Suppressor macrophage treated with lipopolysaccharide for 4 hours (primary cell): Measurements from ENCODE around the gene PTTG2.

Experiments used
- DNase-seq: peaks from one replicate; pipeline ENCODE4 v3.0.0-alpha.2; 2020

Gene PTTG2

DNA sequence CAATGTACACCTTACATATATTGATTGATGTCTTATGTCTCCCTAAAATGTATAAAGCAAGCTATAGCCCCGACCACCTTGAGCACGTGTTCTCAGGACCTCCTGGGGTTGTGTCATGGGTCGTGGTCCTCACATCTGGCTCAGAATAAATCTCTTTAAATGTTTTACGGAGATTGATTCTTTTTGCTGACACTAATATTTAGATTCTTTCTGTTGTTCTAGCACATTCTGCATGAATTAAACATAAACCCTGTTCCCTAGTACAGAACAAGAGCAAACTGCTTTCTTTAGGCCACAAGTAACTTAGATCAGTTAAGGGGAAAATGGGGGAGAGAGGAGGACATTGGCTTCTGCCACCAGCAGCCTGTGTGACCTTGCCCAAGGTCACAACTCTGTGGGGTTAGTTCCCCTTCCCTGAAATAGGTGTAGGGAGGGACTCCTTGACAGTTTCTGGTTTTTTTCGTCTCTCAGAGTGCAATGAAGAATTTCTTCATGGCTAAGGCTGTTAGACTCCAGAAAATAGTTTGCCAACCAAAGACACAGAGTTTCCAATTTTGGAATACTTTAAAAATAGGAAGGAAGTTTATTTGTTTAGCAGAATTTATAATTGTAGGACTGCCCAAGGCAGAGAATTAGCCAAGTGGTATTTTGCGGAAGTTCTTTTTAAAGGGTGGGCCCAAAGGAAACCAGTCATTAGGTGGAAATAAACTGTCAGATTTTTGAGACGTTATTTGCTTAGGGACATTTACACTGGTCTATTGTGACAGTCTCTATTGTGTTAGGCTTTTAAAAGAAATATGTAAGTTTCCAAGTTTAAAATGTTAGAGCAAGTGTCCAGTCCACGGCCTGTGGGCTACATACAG, 29.4 kb downstream of the PTTG2 start:
- peak; percentile 71 for DNase-seq

- no peak for DNase-seq
Measured at GRCh38 chr4:37990731-37991245, 30.6 kb downstream of the PTTG2 start.

DNA sequence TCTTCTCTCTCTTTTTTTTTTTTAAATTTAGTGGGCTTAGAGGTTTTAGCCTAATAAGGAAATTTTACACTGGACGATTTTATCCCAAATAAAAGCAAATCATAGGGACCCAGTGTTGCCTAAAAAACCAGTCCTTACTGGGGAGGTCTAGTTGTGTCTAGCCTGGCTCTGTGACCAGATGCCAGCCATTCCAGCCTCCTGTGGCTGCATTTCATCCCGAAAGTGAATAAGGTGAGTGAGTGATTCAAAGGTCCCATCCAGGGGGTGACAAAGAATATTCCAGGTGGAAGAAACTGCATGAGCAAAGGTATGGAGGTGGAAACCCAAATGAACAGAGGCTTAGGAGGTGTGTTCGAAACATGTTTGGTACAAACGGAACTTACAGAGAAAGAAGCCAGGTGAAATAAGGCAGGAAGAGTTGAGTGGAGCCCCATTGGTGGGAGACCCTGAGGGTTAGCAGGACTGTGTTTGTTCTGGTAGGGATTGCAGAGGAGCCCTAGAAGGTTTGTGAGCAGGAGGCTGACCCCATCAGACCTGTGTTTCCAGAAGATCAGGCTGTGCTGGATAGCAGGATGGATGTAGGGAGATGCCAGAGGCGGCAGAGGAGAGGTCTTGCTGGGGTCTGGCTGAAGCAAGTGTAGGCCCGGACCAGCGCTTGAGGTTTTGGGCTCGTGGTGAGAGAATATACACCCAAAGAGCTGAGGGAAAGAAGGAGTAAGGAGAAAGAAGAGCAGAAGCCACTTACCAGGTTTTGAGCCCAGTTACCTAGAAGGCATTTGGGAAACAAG, 31.6 kb downstream of the PTTG2 start:
- no peak for DNase-seq

- peak; percentile 44 for DNase-seq
Measured at GRCh38 chr4:37993806-37994205, 33.6 kb downstream of the PTTG2 start.

GRCh38 chr4:37994569-37994968, 34.4 kb downstream of the PTTG2 start:
- DNase-seq, result peak; percentile 60

- DNase-seq, result no peak
Measured at GRCh38 chr4:37995299-37995821, 35.2 kb downstream of the PTTG2 start.

DNA sequence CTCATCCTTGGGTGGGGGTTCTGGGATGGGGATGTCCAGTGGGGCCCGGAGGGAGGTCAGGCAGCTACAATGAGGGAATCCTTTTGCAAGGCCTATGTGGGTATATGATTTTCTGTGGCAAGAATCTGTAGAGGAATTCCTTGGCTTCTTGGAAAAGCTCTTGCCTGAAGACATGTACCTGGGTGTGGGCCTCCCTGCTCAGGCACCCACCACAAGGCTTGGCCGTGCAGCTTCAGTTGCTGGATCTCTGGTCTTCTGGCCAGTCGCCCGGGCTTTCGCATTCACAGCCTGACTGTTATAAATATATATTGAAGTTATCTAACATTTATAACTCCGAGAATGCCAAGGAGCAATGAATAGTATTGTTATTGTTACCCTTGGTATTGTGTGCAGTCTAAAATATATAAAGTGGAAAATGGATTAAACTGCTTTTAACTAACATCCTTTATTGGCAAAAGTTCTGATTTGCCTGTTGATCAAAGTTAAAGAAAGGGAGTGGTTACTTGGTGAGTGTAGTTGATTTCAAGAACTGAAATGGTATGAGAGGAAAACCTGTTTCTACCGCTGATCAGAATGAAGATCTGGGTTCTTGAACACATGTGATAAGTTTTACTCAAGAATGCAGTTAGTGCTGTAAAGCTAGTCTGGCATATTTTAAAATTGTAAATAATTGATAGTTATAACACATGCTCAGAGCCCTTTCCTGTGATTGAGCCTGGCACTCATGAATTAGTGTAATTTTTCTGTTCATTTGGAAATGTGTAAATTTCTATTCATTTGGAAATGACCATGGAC, 36.0 kb downstream of the PTTG2 start:
- DNase-seq, result no peak

DNA sequence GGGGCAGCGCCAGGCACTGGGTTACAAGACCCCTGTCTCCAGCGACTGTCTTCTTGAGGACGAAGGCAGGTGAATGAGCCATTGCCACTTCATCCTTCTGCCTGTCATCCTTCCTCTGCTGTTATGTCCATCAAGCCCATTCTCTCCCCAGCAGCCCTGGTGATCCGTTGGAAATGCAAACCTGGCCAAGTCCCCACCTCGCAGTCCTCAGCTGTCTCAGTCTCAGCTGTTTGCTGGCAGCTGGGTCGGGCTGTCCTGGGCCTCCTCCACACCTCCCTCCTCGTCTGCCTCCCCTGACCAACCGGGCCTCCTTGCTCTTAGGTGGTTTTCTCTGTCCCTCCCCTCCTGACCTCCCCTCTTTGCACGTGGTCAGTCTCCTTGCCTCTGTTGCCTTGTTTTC, 38.0 kb downstream of the PTTG2 start:
- DNase-seq, result no peak

DNA sequence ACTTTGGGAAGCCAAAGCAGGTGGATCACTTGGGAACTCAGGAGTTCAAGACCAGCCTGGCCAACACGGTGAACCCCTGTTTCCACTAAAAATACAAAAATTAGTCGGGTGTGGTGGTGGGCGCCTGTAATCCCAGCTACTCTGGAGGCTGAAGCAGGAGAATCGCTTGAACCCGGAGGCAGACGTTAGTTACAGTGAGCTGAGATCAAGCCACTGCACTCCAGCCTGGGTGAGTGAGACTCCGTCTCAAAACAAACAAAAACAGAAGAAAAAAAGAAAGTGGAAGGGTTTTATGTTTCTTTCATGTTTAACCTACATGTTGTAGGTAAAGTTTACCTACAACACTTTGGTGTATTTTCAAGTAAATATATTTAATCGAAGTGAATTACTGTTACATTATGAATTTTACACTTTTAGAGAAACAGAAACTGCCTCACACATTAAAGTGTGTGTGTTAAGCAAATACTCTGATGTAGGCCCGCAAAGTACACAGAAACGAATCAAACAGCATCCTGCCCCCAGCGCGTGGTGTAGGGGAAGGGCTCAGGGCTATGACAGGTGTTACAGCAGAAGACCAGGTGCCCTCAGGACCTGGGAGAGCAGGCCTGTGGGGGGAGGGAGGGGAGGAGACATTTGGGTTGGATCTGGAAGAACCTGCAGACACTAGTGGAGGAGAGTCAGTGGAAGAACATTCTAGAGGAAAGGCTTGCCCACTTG, 39.0 kb downstream of the PTTG2 start:
- no peak for DNase-seq

- no peak for DNase-seq
Measured at GRCh38 chr4:37999965-38000364, 39.8 kb downstream of the PTTG2 start.

- no peak for DNase-seq
Measured at GRCh38 chr4:38001927-38002326, 41.7 kb downstream of the PTTG2 start.

DNA sequence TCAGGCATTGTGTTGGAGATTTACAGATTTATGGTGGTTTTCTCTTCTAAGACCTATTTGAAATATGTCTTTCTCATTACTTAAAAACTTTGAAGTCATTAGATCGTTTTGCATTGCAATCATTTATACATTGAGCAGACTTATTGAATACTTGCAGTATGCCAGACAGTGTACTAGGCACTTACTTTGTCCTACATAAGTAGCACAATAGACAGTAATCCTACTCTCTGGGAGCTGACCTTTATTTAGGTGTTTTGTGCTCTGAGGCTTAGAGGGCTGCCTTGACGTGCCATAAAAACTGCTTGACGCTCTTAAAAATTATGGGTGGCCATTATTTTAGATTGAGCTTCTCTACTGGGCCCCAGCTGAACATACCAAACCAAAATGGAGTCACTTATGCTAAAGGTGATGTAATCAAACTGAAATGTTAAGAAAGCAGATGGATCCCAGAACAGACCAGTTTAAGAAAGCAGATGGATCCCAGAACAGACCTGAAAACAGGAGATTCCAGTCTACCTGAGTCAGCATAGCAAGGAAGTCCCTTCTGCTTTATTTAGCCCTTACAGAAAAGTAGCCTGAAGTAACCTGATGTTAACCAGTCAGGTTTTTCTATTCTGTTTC, 42.4 kb downstream of the PTTG2 start:
- no peak for DNase-seq

DNA sequence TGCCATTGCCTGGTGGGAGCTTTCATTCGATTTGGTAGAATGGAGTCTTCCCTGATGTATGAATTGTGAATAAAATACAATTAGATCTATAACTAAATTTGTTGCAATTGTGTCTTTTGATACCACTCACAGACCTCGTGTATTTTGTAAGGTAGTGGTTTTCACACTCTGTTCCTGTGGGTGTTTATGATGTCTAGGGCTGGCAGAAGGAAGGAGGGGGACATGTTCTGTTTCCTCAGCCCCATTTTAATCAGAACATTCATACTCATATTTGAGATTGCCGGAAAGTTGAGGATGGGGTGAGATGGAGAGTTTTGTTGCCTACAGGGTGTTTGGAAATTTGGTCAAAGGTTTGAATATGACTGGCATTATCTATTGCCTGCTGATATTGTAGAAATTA, 42.9 kb downstream of the PTTG2 start:
- DNase-seq, result no peak

GRCh38 chr4:38003628-38004027, 43.4 kb downstream of the PTTG2 start:
- no peak for DNase-seq

DNA sequence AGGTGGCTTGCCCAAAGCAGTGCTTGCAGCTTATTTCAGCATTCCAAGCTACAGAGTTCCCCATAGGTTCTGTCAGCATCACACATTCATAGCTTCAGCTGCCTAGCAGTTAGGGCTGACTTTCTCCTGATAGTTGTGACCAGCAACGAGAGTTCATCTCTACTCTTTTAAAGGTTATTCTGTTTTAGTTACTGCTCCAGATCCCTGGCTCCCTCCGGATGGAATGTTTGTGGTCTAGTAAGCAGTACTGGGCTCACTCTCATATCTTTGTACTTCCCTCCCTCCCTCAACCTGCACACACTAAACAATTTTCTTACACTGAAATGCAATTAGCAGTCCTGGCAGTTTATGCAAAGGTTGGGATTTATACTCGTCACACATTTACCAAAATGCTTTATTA, 43.9 kb downstream of the PTTG2 start:
- no peak for DNase-seq

DNA sequence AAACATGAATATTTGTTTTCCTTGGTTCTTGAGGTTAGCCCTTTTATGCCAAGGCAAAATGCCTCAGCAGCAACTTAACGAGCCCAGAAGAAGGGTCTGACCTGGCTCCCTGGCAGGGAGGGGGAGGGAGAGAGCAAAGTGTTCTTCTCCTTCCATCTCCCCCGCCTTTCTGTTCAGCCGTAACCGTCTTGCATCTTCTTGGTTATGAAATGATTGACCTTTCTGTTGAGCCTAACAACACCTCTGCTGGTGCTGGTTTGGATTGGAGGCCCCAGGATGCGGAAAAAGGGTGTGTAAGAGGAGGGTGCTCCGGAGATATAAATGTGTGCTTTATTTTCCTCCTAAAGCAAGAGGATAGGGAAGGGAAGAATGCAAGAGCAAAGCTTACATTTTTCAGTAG, 44.7 kb downstream of the PTTG2 start:
- no peak for DNase-seq

DNA sequence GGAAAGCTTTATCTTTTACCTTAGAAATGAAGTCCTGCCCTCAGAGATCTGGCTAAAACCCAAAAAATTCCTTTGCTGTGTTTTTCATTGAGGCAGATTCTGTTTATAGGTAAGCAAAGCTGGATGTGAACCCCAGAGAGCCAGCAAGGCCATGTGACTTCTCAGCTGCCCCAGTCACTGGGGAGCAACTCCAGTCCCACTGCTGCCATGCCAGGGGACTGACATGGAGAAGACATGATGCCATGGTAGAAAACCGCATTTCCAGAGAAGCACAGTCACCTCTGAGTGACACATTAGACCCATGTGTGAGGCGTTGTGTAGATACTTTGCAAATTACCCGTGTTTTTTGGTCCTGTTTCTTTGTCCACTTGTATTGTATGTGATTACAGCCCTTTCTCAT, 45.4 kb downstream of the PTTG2 start:
- no peak for DNase-seq

GRCh38 chr4:38007645-38008044, 47.4 kb downstream of the PTTG2 start:
- no peak for DNase-seq

DNA sequence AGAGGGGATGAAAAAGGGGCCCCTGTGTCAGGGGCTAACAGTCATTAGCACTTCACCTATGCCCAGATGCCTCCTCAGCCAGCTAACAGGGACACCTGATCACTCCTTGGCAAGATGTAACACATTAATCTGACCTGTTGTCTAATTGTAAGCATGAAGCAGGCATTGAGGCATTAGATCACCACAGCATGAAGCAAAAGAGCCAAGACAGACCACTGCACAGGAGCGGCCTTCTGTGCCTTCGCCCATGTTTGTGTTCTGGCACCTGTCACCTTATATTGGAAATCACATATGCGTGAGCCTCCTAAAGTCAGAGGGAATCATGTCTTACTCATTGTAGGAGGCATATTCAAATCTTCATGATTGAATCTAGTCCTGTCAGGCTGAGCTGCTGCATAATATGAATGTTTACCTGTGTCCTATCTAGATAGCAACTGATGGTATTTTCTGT, 48.4 kb downstream of the PTTG2 start:
- DNase-seq, result no peak

DNA sequence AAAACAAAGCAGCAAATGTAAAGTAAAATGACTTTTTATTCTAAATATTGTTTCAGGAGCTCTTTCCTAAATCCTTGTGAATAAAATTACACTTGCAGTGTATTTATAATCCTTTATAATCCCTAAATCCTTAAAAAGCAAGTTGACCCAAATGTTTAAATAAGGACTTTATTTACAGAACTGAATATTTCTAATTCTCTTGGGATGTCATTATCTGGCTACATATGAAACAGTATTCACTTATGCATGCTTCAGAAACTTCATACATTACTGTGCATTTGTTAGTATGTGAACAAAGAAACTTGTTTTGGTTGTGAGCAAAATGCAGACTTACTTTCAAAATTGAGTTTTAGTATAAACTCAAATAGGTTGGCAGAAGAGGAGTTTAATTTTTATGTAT, 49.2 kb downstream of the PTTG2 start:
- DNase-seq, result no peak

- DNase-seq, result no peak
Measured at GRCh38 chr4:38009949-38010348, 49.8 kb downstream of the PTTG2 start.
